SK-N-SH treated with all-trans-retinoic acid at 6 μM for 48 hours (cell line): Measurements from ENCODE around the gene DRAP1.

Experiments used
- ATAC-seq: fragments of 200-7000 bp; cut with Tn5 transposase; 3 replicates; pipeline ENCODE4 v1.9.1; 2020; ENCODE audit warnings: mild to moderate bottlenecking, moderate library complexity
- ARNTL ChIP-seq: fragments of 450-650 bp; formaldehyde crosslinking; IDR thresholded peaks from 2 replicates; pipeline ENCODE4 v1.5.0; 2020; ENCODE audit warnings: low read depth, mild to moderate bottlenecking, moderate library complexity, borderline replicate concordance
- CREB5 ChIP-seq: fragments of 250-450 bp; sonication (Bioruptor Pico); IDR thresholded peaks from 2 replicates; pipeline ENCODE4 v1.5.1; 2020; ENCODE audit warnings: low read depth, mild to moderate bottlenecking, moderate library complexity
- CSDC2 ChIP-seq: fragments of 250-450 bp; sonication (Bioruptor Pico); IDR thresholded peaks from 2 replicates; pipeline ENCODE4 v1.5.0; 2020; ENCODE audit warnings: mild to moderate bottlenecking, moderate library complexity
- CSRNP3 ChIP-seq: fragments of 250-450 bp; sonication (Bioruptor Pico); IDR thresholded peaks from 2 replicates; pipeline ENCODE4 v1.5.1; 2021; ENCODE audit warnings: mild to moderate bottlenecking, moderate library complexity
- ESRRG ChIP-seq: fragments of 250-450 bp; sonication (Bioruptor Pico); IDR thresholded peaks from 2 replicates; pipeline ENCODE4 v1.6.1; 2021; ENCODE audit warnings: mild to moderate bottlenecking
- GLIS3 ChIP-seq: fragments of 250-450 bp; sonication (Bioruptor Pico); IDR thresholded peaks from 2 replicates; pipeline ENCODE4 v1.5.0; 2020; ENCODE audit warnings: mild to moderate bottlenecking, moderate library complexity
- ISL1 ChIP-seq: fragments of 250-450 bp; sonication (Bioruptor Pico); IDR thresholded peaks from 2 replicates; pipeline ENCODE4 v2.1.2; 2022; ENCODE audit warnings: mild to moderate bottlenecking, moderate library complexity
- PPARA ChIP-seq: fragments of 250-450 bp; sonication (Bioruptor Pico); IDR thresholded peaks from 2 replicates; pipeline ENCODE4 v1.5.0; 2020; ENCODE audit warnings: mild to moderate bottlenecking, borderline replicate concordance
- SNAI2 ChIP-seq: fragments of 250-450 bp; sonication (Bioruptor Pico); IDR thresholded peaks from 2 replicates; pipeline ENCODE4 v1.5.0; 2020; ENCODE audit warnings: mild to moderate bottlenecking, moderate library complexity
- TCF4 ChIP-seq: fragments of 250-450 bp; sonication (Bioruptor Pico); IDR thresholded peaks from 2 replicates; pipeline ENCODE4 v1.8.0; 2021; ENCODE audit warnings: mild to moderate bottlenecking, moderate library complexity, borderline replicate concordance
- TOX ChIP-seq: fragments of 250-450 bp; sonication (Bioruptor Pico); IDR thresholded peaks from 2 replicates; pipeline ENCODE4 v1.8.0; 2021; ENCODE audit warnings: mild to moderate bottlenecking, moderate library complexity, borderline replicate concordance
- ZC3H10 ChIP-seq: fragments of 250-450 bp; sonication (Bioruptor Pico); IDR thresholded peaks from 2 replicates; pipeline ENCODE4 v1.5.1; 2021; ENCODE audit warnings: mild to moderate bottlenecking, moderate library complexity
- ZFP3 ChIP-seq: fragments of 250-450 bp; sonication (Bioruptor Pico); IDR thresholded peaks from 2 replicates; pipeline ENCODE4 v1.5.0; 2020; ENCODE audit warnings: mild to moderate bottlenecking, moderate library complexity
- ZFP30 ChIP-seq: fragments of 450-650 bp; formaldehyde crosslinking; IDR thresholded peaks from 2 replicates; pipeline ENCODE4 v1.5.0; 2022; ENCODE audit warnings: mild to moderate bottlenecking, moderate library complexity
- ZNF565 ChIP-seq: fragments of 450-650 bp; formaldehyde crosslinking; conservative IDR thresholded peaks from 2 replicates; pipeline ENCODE4 v1.5.0; 2020; ENCODE audit warnings: low read depth, mild to moderate bottlenecking, moderate library complexity
- ZNF70 ChIP-seq: fragments of 450-650 bp; formaldehyde crosslinking; IDR thresholded peaks from 2 replicates; pipeline ENCODE4 v1.5.0; 2020; ENCODE audit warnings: mild to moderate bottlenecking, moderate library complexity
- ZNF8 ChIP-seq: fragments of 450-650 bp; formaldehyde crosslinking; IDR thresholded peaks from 2 replicates; pipeline ENCODE4 v1.5.0; 2020; ENCODE audit warnings: mild to moderate bottlenecking, moderate library complexity
- TF ChIP-seq, protein P1 (sequence below): fragments of 250-450 bp; sonication (Bioruptor Pico); IDR thresholded peaks from 2 replicates; pipeline ENCODE4 v1.5.0; 2020; ENCODE audit warnings: mild to moderate bottlenecking, moderate library complexity
- TF ChIP-seq, protein P2 (sequence below): fragments of 250-450 bp; sonication (Bioruptor Pico); IDR thresholded peaks from 2 replicates; pipeline ENCODE4 v1.8.0; 2021; ENCODE audit warnings: low read depth, mild to moderate bottlenecking, moderate library complexity, borderline replicate concordance
- TF ChIP-seq, protein P3 (sequence below): fragments of 250-450 bp; sonication (Bioruptor Pico); IDR thresholded peaks from 2 replicates; pipeline ENCODE4 v1.8.0; 2020; ENCODE audit warnings: mild to moderate bottlenecking, moderate library complexity, borderline replicate concordance

Gene DRAP1

GRCh38 chr11:65961267-65962140 lies 42.3 kb downstream of the DRAP1 start, which contains the start of gene SART1:
TSS of gene SART1 (plus strand) at chr11:65961734. CDS start at chr11:65961781, 47 bp downstream.
- TF ChIP-seq ESRRG (no peak), ZNF8 (0 out of 2 replicates have a peak, but pooled peaks have one; percentile 15)
- peak; percentile 96 for ATAC-seq

- TF ChIP-seq GLIS3 (CRISPR knock-in tag) (no peak), CREB5 (CRISPR knock-in tag) (no peak)
- peak; percentile 35 for ATAC-seq
Measured at GRCh38 chr11:65962141-65962564, 42.9 kb downstream of the DRAP1 start.

GRCh38 chr11:65964906-65965305 lies 45.7 kb downstream of the DRAP1 start:
- TF ChIP-seq SNAI2 (CRISPR knock-in tag) (no peak), ISL1 (no peak), ZC3H10 (CRISPR knock-in tag) (no peak), ZNF565 (CRISPR knock-in tag) (no peak)
- ATAC-seq, result no peak

GRCh38 chr11:65965986-65966762 lies 46.9 kb downstream of the DRAP1 start:
- TF ChIP-seq ARNTL (CRISPR knock-in tag) (no peak), CSDC2 (CRISPR knock-in tag) (no peak), ESRRG (no peak), ZFP3 (no peak), CSRNP3 (CRISPR knock-in tag) (no peak), PPARA (CRISPR knock-in tag) (no peak), CREB5 (CRISPR knock-in tag) (no peak), ZC3H10 (CRISPR knock-in tag) (no peak), ZFP30 (CRISPR knock-in tag) (no peak), ZNF8 (no peak), ZNF70 (no peak), ISL1 (no peak), TOX (CRISPR knock-in tag) (no peak)
- TF ChIP-seq, protein P1, sequence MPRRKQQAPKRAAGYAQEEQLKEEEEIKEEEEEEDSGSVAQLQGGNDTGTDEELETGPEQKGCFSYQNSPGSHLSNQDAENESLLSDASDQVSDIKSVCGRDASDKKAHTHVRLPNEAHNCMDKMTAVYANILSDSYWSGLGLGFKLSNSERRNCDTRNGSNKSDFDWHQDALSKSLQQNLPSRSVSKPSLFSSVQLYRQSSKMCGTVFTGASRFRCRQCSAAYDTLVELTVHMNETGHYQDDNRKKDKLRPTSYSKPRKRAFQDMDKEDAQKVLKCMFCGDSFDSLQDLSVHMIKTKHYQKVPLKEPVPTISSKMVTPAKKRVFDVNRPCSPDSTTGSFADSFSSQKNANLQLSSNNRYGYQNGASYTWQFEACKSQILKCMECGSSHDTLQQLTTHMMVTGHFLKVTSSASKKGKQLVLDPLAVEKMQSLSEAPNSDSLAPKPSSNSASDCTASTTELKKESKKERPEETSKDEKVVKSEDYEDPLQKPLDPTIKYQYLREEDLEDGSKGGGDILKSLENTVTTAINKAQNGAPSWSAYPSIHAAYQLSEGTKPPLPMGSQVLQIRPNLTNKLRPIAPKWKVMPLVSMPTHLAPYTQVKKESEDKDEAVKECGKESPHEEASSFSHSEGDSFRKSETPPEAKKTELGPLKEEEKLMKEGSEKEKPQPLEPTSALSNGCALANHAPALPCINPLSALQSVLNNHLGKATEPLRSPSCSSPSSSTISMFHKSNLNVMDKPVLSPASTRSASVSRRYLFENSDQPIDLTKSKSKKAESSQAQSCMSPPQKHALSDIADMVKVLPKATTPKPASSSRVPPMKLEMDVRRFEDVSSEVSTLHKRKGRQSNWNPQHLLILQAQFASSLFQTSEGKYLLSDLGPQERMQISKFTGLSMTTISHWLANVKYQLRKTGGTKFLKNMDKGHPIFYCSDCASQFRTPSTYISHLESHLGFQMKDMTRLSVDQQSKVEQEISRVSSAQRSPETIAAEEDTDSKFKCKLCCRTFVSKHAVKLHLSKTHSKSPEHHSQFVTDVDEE, result no peak
- no peak for ATAC-seq

- ATAC-seq, result no peak
- no peak for TF ChIP-seq CSRNP3 (CRISPR knock-in tag)
- TF ChIP-seq, protein P2, sequence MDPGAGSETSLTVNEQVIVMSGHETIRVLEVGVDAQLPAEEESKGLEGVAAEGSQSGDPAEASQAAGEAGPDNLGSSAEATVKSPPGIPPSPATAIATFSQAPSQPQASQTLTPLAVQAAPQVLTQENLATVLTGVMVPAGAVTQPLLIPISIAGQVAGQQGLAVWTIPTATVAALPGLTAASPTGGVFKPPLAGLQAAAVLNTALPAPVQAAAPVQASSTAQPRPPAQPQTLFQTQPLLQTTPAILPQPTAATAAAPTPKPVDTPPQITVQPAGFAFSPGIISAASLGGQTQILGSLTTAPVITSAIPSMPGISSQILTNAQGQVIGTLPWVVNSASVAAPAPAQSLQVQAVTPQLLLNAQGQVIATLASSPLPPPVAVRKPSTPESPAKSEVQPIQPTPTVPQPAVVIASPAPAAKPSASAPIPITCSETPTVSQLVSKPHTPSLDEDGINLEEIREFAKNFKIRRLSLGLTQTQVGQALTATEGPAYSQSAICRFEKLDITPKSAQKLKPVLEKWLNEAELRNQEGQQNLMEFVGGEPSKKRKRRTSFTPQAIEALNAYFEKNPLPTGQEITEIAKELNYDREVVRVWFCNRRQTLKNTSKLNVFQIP (CRISPR knock-in tag), result no peak
- TF ChIP-seq ZFP30 (CRISPR knock-in tag), result no peak
- TF ChIP-seq, protein P3, sequence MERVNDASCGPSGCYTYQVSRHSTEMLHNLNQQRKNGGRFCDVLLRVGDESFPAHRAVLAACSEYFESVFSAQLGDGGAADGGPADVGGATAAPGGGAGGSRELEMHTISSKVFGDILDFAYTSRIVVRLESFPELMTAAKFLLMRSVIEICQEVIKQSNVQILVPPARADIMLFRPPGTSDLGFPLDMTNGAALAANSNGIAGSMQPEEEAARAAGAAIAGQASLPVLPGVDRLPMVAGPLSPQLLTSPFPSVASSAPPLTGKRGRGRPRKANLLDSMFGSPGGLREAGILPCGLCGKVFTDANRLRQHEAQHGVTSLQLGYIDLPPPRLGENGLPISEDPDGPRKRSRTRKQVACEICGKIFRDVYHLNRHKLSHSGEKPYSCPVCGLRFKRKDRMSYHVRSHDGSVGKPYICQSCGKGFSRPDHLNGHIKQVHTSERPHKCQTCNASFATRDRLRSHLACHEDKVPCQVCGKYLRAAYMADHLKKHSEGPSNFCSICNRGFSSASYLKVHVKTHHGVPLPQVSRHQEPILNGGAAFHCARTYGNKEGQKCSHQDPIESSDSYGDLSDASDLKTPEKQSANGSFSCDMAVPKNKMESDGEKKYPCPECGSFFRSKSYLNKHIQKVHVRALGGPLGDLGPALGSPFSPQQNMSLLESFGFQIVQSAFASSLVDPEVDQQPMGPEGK (CRISPR knock-in tag), result no peak
- no peak for TF ChIP-seq TOX (CRISPR knock-in tag)
- TF ChIP-seq TCF4 (CRISPR knock-in tag), result no peak
- no peak for TF ChIP-seq ISL1
Measured at GRCh38 chr11:65967329-65967934, 48.2 kb downstream of the DRAP1 start.
